GM21447 (cell line): ENCODE measurements around the gene KCNK18.
"Not testable (repeated sequence)": the region's sequence is repeated elsewhere in the genome, so short reads cannot be mapped to it uniquely, and the experiment has no call there.

ENCODE experiments used
- ATAC-seq: cut with Tn5 transposase; IDR thresholded peaks from one replicate; pipeline ENCODE4 v1.9.1; 2021; ENCODE audit not compliant: unreplicated experiment

Gene KCNK18

DNA sequence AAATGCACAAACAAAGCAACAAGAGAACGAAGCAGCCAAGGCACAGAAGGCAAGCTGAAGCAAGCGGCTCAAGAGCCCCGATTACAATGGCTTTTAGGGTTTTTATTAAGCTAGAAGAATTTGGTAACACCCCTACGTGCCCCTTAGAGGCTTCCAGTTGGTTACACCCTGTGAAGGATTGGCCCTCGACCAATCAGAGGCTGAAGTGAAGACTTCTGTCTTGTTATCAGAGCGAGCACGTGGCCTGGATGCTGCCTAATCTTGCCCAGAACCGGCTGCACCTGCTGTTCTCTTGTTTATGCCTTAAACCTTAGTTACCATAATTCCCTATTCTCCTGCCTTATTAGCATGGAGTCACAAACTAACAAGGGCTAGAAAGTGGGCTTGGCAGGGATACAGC is 21.4 kb downstream of the KCNK18 start:
- no peak for ATAC-seq

GRCh38 chr10:117221156-117221711 is 23.9 kb downstream of the KCNK18 start:
- no peak for ATAC-seq

DNA sequence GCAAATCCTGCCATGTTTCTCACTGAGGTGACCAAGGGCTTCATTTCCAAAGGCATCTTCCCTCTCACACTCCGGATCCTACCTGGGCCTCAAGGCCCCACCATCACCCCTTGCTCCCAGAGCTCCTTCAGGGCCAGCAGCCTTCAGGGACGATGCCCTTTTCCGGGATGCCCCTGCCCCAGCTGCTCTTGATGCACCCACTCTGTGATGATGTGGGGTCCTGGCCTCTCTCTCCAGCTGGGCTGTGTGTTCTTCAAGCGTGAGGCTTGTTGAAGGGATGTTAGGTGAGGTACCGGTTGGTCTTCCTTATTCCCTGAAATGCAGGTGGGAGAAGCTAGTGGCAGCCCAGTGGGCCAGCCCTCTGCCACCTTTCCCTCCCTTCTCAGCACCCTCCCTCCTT is 25.3 kb downstream of the KCNK18 start:
- ATAC-seq, result no peak

GRCh38 chr10:117222976-117223692 is 25.8 kb downstream of the KCNK18 start:
- no peak for ATAC-seq

DNA sequence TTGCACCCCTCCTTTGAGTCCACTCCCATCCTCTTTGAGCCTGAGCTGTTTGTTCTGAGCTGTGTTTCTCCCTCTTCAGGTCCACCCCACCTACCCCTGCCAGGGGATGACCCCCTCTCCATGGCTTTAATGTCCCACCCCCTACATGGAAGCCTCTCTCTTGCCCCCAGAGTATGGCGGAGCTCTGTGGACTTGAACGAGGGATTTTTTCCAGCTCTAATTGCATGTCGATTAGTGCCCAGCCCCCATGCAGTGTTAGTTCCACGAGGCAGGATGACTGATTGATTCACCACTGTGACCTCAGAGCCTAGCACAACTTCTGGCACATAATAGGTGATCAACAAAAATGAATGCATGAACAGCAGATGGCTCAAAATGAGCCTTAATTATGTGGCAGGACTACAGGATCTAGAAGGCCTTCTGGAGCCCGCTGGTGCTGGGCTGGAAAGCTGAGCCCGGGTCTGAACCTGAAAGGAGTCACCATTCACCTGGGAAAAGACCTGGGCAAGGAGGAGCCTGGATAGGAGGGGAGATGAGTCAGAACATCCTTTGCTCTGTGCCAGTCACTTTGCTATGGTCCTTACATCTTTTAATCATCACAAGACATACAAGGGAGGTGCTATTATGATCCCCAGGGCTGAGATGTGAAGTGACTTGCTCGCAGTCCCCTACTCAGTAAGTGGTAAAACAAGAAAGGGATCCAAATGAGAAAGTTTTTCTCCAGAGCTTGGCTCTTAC is 26.6 kb downstream of the KCNK18 start:
- ATAC-seq, result no peak

DNA sequence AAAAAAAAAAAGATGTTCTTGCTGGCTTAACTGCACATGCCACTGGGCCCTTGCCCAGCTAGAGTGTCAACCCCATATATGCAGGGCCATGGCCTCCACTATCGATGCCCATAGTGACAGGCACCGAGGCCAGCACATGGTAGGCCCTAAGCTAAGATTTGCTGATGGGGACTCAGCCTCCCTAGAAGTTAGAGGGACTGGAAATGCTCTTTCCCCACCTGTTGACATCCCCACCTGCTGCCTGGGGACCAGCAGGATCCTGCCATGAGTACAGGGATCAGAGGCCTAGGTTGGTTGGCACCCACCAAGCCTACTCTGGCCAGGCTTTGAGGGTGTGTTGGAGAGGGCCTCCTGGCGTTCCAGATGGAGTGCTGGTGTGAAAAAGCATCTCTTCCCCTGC is 27.6 kb downstream of the KCNK18 start:
- ATAC-seq, result no peak

GRCh38 chr10:117226813-117227451 is 29.6 kb downstream of the KCNK18 start:
- ATAC-seq, result no peak

- ATAC-seq, result no peak
Measured at GRCh38 chr10:117228210-117228609, 30.9 kb downstream of the KCNK18 start.

DNA sequence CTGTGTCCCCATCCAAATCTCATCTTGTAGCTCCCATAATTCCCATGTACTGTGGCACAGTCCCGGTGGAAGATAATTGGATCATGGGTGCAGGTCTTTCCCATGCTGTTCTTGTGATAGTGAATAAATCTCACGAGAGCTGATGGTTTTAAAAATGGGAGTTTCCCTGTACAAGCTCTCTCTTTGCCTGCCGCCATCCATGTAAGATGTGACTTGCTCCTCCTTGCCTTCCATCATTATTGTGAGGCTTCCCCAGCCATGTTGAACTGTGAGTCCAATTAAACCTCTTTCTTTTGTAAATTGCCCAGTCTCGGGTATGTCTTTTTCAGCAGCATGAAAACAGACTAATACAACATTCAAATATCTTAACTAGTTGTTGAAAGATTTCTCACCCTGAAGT is 32.8 kb downstream of the KCNK18 start:
- not testable (repeated sequence) for ATAC-seq

DNA sequence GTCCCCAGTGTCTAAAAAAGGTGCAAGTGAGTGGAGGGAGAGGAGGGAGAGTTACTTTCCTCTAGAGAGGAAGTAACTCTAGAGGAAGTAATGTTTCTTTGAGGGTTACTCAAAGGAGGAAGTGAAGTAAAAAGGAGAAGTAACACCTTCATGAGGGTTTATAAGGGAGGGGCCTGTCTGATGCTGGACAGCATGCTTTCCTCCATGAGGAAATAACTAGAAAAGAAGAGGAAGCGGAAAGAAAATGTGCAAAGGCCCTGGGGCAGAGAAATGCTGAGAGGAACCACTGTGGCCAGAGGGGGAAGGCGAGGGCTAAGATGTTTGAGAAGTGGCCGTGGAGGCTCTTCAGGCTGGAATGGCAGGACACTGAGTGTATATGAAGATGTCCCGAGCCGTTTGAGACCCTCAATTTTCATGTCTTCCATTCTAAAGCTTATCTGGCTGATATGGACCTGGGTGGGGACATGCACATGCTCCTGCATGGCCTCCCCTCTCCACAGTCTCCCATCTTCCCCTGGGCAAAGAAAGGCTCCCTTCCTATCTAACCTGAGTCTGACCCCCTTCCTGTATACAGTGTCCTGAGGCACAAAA is 40.2 kb downstream of the KCNK18 start:
- no peak for ATAC-seq

DNA sequence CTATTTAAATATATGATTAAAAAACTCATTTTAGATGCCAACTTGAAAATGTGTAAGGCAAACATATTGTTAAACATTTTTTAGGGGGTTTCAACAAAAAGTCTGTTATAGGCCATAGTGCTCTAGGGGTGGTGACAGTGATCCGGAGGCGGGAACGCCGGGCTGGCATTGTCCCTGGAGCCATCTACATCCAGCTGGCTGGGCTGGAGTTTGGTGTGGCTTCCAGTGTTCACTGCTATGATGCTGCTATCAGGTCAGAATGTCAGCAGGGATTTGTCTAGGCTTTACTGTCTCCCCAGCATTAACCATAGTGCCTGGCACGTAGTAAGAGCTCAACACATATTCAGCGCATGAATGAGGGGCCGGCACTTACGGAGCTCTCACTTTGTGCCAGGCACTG is 41.8 kb downstream of the KCNK18 start:
- ATAC-seq, result no peak

- no peak for ATAC-seq
Measured at GRCh38 chr10:117239721-117240620, 42.7 kb downstream of the KCNK18 start.

DNA sequence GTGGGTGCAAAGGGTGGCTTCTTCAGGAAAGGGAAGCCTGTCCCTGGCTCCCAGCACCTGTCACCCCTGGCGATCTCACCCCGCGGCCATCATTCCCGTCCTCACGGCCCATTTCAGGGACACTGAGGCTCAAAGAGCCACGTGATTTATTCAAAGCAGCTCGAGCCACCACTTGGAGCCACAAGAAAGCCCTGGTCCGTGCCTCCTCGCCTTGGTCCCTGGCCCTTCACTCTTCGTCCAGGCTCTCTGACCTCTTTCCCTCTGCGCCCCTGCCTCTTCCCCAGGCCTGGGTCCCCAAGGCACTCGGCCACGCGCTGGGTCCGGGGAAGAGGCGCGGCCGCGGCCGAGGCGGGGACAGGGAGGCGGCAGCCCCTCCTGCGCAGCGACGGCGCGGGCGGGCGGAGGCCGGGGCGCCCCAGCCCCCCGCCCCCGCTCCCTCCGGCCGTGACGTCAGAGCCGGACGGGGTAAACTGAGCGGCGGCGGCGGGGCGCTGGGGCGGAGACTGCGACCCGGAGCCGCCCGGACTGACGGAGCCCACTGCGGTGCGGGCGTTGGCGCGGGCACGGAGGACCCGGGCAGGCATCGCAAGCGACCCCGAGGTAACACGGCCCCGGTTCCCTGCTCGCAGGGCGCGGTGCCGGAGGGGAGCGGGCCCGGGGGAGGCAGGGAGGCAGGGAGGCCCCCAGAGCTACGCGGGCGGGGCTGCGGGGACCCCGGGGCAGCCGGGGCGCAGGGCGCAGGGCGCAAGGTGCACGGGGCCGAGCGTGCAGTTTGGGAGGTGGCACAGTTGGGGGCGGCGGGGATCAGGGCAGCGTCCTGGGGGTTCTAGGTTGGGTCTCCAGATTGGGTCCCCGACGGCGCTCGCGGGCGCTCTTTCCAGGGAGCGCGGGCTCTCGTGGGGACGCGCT is 43.6 kb downstream of the KCNK18 start, which contains the start of gene SLC18A2:
SLC18A2 (plus strand) TSS at position 494 of the 909 bp plus-strand sequence. CDS start 580 bp downstream, outside the sequence.
- ATAC-seq, result no peak

- ATAC-seq, result no peak
Measured at GRCh38 chr10:117241541-117242462, 44.5 kb downstream of the KCNK18 start.

DNA sequence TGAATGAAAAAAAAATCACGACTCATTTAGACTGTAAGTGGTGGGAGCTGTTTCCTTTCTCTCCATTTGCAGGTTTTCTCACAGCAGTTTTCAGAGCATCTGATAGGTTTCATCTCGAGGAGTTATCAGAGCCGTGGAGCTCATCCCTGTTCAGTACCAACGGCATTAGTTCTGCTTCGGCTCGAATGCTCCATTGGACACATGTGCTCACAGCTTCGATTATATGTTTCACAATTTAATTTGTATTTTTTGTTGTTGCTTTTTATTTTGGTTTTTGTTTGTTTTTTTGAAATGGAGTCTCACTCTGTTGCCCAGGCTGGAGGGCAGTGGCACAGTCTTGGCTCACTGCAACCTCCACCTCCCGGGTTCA is 45.2 kb downstream of the KCNK18 start:
- no peak for ATAC-seq

GRCh38 chr10:117246997-117247671 is 49.8 kb downstream of the KCNK18 start:
- ATAC-seq, result no peak

DNA sequence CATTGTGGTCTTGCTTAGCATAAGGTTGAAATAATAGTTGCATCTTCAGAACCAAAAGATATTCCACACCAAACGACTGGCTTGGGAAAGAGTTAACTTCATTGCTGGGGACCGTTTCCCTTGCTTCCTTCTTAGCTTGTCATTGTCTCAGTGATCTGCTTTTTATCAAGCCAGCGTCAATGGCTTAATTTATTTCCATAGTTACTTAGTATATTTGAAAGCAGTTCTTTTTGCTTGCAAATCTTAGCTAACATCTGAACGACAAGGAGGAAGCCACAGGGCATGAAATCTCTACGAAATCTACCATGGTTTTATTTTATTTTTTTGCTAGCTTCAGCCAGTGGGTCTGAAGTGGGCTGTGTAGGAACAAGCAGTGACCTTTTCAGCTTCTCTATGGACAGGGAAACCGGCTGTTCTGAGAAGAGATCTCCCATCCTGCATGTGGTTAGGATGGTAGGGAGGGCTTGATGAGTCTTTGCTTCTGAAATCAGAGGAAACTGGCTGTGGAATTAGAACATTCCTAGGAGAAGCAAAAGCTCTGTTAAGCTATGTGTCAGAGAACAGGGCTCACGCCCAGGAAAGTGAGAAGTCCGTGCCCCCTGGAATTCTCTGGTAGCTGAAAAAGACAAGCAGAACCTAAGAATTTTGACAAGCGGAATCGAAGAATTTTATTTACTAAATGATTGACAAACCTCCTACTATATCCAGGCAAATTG is 51.6 kb downstream of the KCNK18 start:
- ATAC-seq, result no peak
